GM18861 (cell line): Measurements from ENCODE around the gene C4orf50.

Experiments used
- ATAC-seq: cut with Tn5 transposase; IDR thresholded peaks from one replicate; pipeline ENCODE4 v1.9.1; 2021; ENCODE audit not compliant: unreplicated experiment

C4orf50 gene

GRCh38 chr4:6018331-6018730, at the start of gene C4orf50:
Gene C4orf50 (minus strand): TSS chr4:6018431.
- ATAC-seq: no peak

- ATAC-seq: no peak
Measured at GRCh38 chr4:6065934-6066590, 47.8 kb upstream of the C4orf50 start.

- no peak for ATAC-seq
Measured at GRCh38 chr4:6065166-6065565, 46.9 kb upstream of the C4orf50 start.

GRCh38 chr4:6064383-6064782, 46.2 kb upstream of the C4orf50 start:
- no peak for ATAC-seq

- ATAC-seq: no peak
Measured at GRCh38 chr4:6063684-6064083, 45.5 kb upstream of the C4orf50 start.

- ATAC-seq: no peak
Measured at GRCh38 chr4:6062133-6062532, 43.9 kb upstream of the C4orf50 start.

- no peak for ATAC-seq
Measured at GRCh38 chr4:6059375-6059805, 41.2 kb upstream of the C4orf50 start.

GRCh38 chr4:6058531-6059374, 40.5 kb upstream of the C4orf50 start:
- no peak for ATAC-seq

GRCh38 chr4:6056976-6057766, 38.9 kb upstream of the C4orf50 start:
- no peak for ATAC-seq

- ATAC-seq: no peak
Measured at GRCh38 chr4:6055436-6055835, 37.2 kb upstream of the C4orf50 start.

GRCh38 chr4:6055030-6055429, 36.8 kb upstream of the C4orf50 start:
- no peak for ATAC-seq

GRCh38 chr4:6054162-6054922, 36.1 kb upstream of the C4orf50 start:
- ATAC-seq: no peak

GRCh38 chr4:6052679-6053078, 34.4 kb upstream of the C4orf50 start:
- ATAC-seq: no peak

GRCh38 chr4:6050551-6050950, 32.3 kb upstream of the C4orf50 start:
- ATAC-seq: no peak

GRCh38 chr4:6049985-6050384, 31.8 kb upstream of the C4orf50 start:
- no peak for ATAC-seq

- no peak for ATAC-seq
Measured at GRCh38 chr4:6049278-6049677, 31.0 kb upstream of the C4orf50 start.

- ATAC-seq: no peak
Measured at GRCh38 chr4:6048537-6048936, 30.3 kb upstream of the C4orf50 start.

GRCh38 chr4:6047130-6047673, 29.0 kb upstream of the C4orf50 start:
- no peak for ATAC-seq

GRCh38 chr4:6046526-6047129, 28.4 kb upstream of the C4orf50 start:
- ATAC-seq: no peak

- ATAC-seq: no peak
Measured at GRCh38 chr4:6044805-6045204, 26.6 kb upstream of the C4orf50 start.
